Fibroblast of lung (primary cell): ENCODE measurements around the gene LDLRAD1. TPM values are rescaled to one million over a fixed set of nuclear protein-coding genes. Genes with fewer than 3 reads are reported as not detected.

ENCODE experiments used
- DNase-seq, 2 donors: peaks; one replicate each; pipeline versions ENCODE4 v3.0.0 to v3.0.0-alpha.2; 2010; ENCODE audit warnings: low read depth in 2 of 2
- H2AFZ ChIP-seq: 2 replicates; pipeline ENCODE4 v1.5.1; 2012; ENCODE audit warnings: low read length, control low read depth, inconsistent platforms
- H3K27ac ChIP-seq: 2 replicates; pipeline ENCODE4 v1.5.1; 2011; ENCODE audit warnings: low read length, control low read depth; ENCODE audit not compliant: insufficient read depth
- H3K27me3 ChIP-seq: 2 replicates; pipeline ENCODE4 v1.5.1; 2011; ENCODE audit warnings: mild to moderate bottlenecking, low read length; ENCODE audit not compliant: control insufficient read depth, insufficient read depth
- H3K36me3 ChIP-seq: 2 replicates; pipeline ENCODE4 v1.5.1; 2011; ENCODE audit warnings: low read length; ENCODE audit not compliant: control insufficient read depth, insufficient read depth
- H3K4me1 ChIP-seq: 2 replicates; pipeline ENCODE4 v1.5.1; 2011; ENCODE audit warnings: low read length; ENCODE audit not compliant: control insufficient read depth, insufficient read depth; ENCODE audit errors: extremely low read depth
- H3K4me2 ChIP-seq: 2 replicates; pipeline ENCODE4 v1.5.1; 2011; ENCODE audit warnings: low read length, control low read depth; ENCODE audit not compliant: insufficient read depth; ENCODE audit errors: extremely low read depth
- H3K4me3 ChIP-seq, 4 experiments: fragments of 200-600 bp in 1 of 4; sonication (generic) in 1 of 4; replicated peaks in 1 of 4; 2 replicates each; pipeline ENCODE4 v1.5.1; 2011 to 2016; ENCODE audit warnings: low read length in 4 of 4, low read depth in 3 of 4, mild to moderate bottlenecking in 3 of 4, control low read depth in 2 of 4, inconsistent platforms in 1 of 4, mixed read lengths in 1 of 4; ENCODE audit not compliant: insufficient read depth in 1 of 4; ENCODE audit errors: control extremely low read depth in 1 of 4
- H3K79me2 ChIP-seq: 2 replicates; pipeline ENCODE4 v1.5.1; 2012; ENCODE audit warnings: mild to moderate bottlenecking, low read length, inconsistent platforms; ENCODE audit not compliant: control insufficient read depth, insufficient read depth
- H3K9ac ChIP-seq: 2 replicates; pipeline ENCODE4 v1.5.1; 2011; ENCODE audit warnings: mild to moderate bottlenecking, low read length, control low read depth; ENCODE audit not compliant: insufficient read depth
- H3K9me3 ChIP-seq: 2 replicates; pipeline ENCODE4 v1.5.1; 2012; ENCODE audit warnings: low read depth, low read length; ENCODE audit not compliant: control insufficient read depth, insufficient read depth
- H4K20me1 ChIP-seq: 2 replicates; pipeline ENCODE4 v1.5.1; 2011; ENCODE audit warnings: low read length; ENCODE audit not compliant: control insufficient read depth, insufficient read depth; ENCODE audit errors: extremely low read depth
- EZH2 ChIP-seq: IDR thresholded peaks from 2 replicates; pipeline ENCODE4 v1.5.1; 2012; ENCODE audit warnings: low read length, control low read depth, mild to moderate bottlenecking; ENCODE audit errors: missing control alignments
- polyA plus RNA-seq, 2 donors: library from polyadenylated mRNA; depleted of rRNA in 1 of 2; stranded (reverse) in 1 of 2; unstranded in 1 of 2; fragments of >200 nt; gene quantifications; 2 replicates each; pipeline ENCODE4 v1.2.1, GENCODE V29; 2011 to 2012; ENCODE audit warnings: missing spikeins in 1 of 2
- total RNA-seq: library from RNA; depleted of rRNA; stranded (reverse); fragments of >200 nt; gene quantifications from 2 replicates; pipeline ENCODE4 v1.2.1, GENCODE V29; 2014
- TF ChIP-seq, protein P1 (sequence below), 2 donors: IDR thresholded peaks in 1 of 2; conservative IDR thresholded peaks in 1 of 2; 1 replicate in 1 of 2; 2 replicates in 1 of 2; pipeline ENCODE4 v1.5.1; 2011 to 2012; ENCODE audit warnings: low read length in 2 of 2, control low read depth in 1 of 2, inconsistent platforms in 1 of 2, low read depth in 1 of 2, mild to moderate bottlenecking in 1 of 2

Gene LDLRAD1
- total and polyA plus RNA-seq, 2 donors (not counting 1 experiment from before 2014, with no cell fraction given): not detected

DNA sequence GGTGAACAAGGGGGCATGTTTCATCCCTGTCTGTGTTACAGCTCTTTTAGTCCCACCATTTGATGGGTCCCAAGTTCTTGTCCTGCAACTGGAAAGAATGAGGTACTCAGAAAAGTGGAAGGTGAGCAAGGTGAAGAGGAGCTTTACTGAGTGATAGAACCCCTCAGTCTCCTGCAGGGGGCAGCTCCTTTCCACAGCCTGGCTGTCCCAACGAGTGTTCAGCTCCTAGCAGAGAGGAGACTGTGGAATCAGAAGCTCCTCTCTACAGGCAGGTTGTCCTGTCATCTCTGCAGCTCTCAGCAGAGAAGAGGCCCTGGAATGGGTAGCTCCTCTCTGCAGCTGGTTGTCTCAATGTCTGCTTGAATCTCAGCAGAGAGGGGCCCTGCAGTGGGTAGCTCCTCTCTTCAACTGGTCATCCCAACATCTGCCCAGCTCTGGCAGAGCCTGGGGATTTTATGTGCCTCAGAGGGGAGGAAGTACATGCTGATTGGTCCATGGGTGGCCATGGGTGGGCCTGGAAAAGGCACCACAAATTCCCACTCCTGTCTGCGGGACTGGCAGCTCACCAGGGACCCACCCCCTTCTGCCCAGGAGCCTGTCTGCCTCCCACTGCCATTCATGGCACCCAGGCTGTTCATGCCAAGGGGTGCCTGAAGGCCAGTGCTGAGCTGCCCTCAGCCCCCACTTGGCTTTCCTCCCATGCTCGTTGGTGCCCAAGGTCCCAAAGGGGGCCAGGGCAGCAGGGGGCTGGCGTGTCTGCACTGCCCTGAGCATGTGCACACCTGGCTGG is 25.7 kb downstream of the LDLRAD1 start:
- no peaks in the 10 kb centered on the region for H3K9me3 ChIP-seq
- no peak for DNase-seq
- H3K4me1 ChIP-seq: no peaks in the 10 kb centered on the region
- no peak overlapping the region for H3K4me3 ChIP-seq
- TF ChIP-seq, protein P1, sequence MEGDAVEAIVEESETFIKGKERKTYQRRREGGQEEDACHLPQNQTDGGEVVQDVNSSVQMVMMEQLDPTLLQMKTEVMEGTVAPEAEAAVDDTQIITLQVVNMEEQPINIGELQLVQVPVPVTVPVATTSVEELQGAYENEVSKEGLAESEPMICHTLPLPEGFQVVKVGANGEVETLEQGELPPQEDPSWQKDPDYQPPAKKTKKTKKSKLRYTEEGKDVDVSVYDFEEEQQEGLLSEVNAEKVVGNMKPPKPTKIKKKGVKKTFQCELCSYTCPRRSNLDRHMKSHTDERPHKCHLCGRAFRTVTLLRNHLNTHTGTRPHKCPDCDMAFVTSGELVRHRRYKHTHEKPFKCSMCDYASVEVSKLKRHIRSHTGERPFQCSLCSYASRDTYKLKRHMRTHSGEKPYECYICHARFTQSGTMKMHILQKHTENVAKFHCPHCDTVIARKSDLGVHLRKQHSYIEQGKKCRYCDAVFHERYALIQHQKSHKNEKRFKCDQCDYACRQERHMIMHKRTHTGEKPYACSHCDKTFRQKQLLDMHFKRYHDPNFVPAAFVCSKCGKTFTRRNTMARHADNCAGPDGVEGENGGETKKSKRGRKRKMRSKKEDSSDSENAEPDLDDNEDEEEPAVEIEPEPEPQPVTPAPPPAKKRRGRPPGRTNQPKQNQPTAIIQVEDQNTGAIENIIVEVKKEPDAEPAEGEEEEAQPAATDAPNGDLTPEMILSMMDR (conservative IDR thresholded peaks at IDR 0.05 in 1 of 2, IDR thresholded peaks at IDR 0.05 in 1 of 2; ENCODE audit: low read depth in 1 of 2, low read length in 2 of 2): no peak
- no peak for TF ChIP-seq EZH2
- H3K27ac ChIP-seq: no peak overlapping the region
- H3K4me2 ChIP-seq: no peak overlapping the region
- H4K20me1 ChIP-seq: no peaks in the 10 kb centered on the region
- no peak overlapping the region for H2AFZ ChIP-seq
- no peaks in the 10 kb centered on the region for H3K27me3 ChIP-seq
- H3K36me3 ChIP-seq: no peaks in the 10 kb centered on the region
- H3K9ac ChIP-seq: no peak overlapping the region
- H3K79me2 ChIP-seq: no peaks in the 10 kb centered on the region

DNA sequence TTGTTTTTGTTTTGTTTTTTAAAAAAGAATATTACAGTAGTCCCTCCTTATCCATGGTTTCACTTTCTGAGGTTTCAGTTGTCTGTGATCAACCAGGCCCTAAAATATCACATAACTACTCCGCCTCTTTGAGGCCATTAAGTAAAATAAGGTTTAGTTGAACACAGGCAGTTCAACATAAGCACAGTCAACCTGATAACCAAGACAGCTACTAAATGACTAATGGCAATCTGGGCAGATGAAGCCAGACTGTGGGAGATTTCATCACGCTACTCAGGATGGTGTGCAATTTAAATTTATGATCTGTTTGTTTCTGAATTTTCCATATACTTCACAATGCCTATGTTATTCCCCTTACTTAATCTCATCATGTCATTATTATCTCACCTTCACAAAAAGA is 30.1 kb downstream of the LDLRAD1 start:
- TF ChIP-seq EZH2: no peak
- TF ChIP-seq, protein P1 (conservative IDR thresholded peaks at IDR 0.05 in 1 of 2, IDR thresholded peaks at IDR 0.05 in 1 of 2; ENCODE audit: low read depth in 1 of 2, low read length in 2 of 2): no peak
- DNase-seq: peak in 1 of 2 donors; percentile 8

DNA sequence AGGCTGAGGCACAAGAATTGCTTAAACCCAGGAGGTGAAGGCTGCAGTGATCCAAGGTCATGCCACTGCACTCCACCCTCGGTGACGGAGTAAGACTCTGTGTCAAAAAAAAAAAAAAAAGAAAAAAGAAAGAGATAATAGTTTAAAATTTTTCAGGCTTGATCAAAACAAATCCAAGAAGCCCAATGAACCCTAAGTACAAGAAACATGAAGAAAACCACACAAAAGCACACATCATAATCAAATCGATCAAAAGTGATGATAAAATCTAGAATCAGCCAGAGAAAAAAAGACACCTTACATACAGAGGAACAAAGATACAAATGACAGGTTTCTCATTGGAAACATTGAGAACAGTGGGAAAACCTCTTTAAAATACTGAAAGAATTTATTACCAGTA is 31.5 kb downstream of the LDLRAD1 start:
- Histone ChIP-seq H3K79me2 (no peaks in the 10 kb centered on the region), H3K4me1 (peaks cover 2% of the 10 kb centered on the region), H3K9ac (no peak overlapping the region), H3K4me3 (no peak overlapping the region), H2AFZ (no peak overlapping the region), H3K9me3 (no peaks in the 10 kb centered on the region), H3K27ac (no peak overlapping the region), H3K27me3 (no peaks in the 10 kb centered on the region), H3K4me2 (no peak overlapping the region), H4K20me1 (no peaks in the 10 kb centered on the region), H3K36me3 (no peaks in the 10 kb centered on the region)
- DNase-seq: no peak
- no peak for TF ChIP-seq EZH2
- TF ChIP-seq, protein P1 (conservative IDR thresholded peaks at IDR 0.05 in 1 of 2, IDR thresholded peaks at IDR 0.05 in 1 of 2; ENCODE audit: low read depth in 1 of 2, low read length in 2 of 2): no peak

More for the DNA sequence above, 30.1 kb downstream of the LDLRAD1 start:
- Histone ChIP-seq H3K9me3 (no peaks in the 10 kb centered on the region), H3K4me3 (no peak overlapping the region), H3K79me2 (no peaks in the 10 kb centered on the region), H3K27ac (no peak overlapping the region), H3K36me3 (no peaks in the 10 kb centered on the region), H3K9ac (no peak overlapping the region), H3K27me3 (no peaks in the 10 kb centered on the region), H4K20me1 (no peaks in the 10 kb centered on the region), H2AFZ (no peak overlapping the region), H3K4me1 (no peaks in the 10 kb centered on the region), H3K4me2 (no peak overlapping the region)
